ENCODE measurements around the gene MACROD2. TPM values are rescaled to one million over a fixed set of nuclear protein-coding genes. Genes with fewer than 3 reads are reported as not detected.

Gene MACROD2
- total RNA-seq, 2 donors from 2014 or later, result not detected

GRCh38 chr20:14604143-14604542, 608.8 kb downstream of the MACROD2 start:
- no peak for DNase-seq
- ATAC-seq (replicated peaks in 1 of 2), result no peak
- peaks cover 0 to 2% of the 10 kb centered on the region in 2 donors for H3K36me3 Mint-ChIP-seq (ENCODE audit: insufficient read depth in 2 of 2)
- no peak overlapping the region for H3K27ac Mint-ChIP-seq
- peaks cover 12 to 19% of the 10 kb centered on the region in 2 donors for H3K9me3 Mint-ChIP-seq
- no peak overlapping the region for H3K4me3 Mint-ChIP-seq
- no peaks in the 10 kb centered on the region for H3K4me1 Mint-ChIP-seq (ENCODE audit: low read depth)
- H3K27me3 Mint-ChIP-seq (ENCODE audit: low read depth), result no peaks in the 10 kb centered on the region

- peaks cover 13 to 14% of the 10 kb centered on the region in 2 donors for H3K9me3 Mint-ChIP-seq
- ATAC-seq (replicated peaks in 1 of 2), result no peak
- H3K27me3 Mint-ChIP-seq (ENCODE audit: low read depth), result no peaks in the 10 kb centered on the region
- no peaks in the 10 kb centered on the region for H3K4me1 Mint-ChIP-seq (ENCODE audit: low read depth)
- no peak overlapping the region for H3K4me3 Mint-ChIP-seq
- DNase-seq, result no peak
- H3K36me3 Mint-ChIP-seq (ENCODE audit: insufficient read depth in 2 of 2), result peaks cover 0 to 2% of the 10 kb centered on the region in 2 donors
- no peak overlapping the region for H3K27ac Mint-ChIP-seq
These were observed 614.3 kb downstream of the MACROD2 start for GRCh38 chr20:14609328-14610221.

- H3K36me3 Mint-ChIP-seq (ENCODE audit: insufficient read depth in 2 of 2), result peaks cover 0 to 2% of the 10 kb centered on the region in 2 donors
- H3K27me3 Mint-ChIP-seq (ENCODE audit: low read depth), result no peaks in the 10 kb centered on the region
- H3K4me3 Mint-ChIP-seq, result no peak overlapping the region
- ATAC-seq (replicated peaks in 1 of 2), result no peak
- peaks cover 17 to 19% of the 10 kb centered on the region in 2 donors for H3K9me3 Mint-ChIP-seq
- H3K4me1 Mint-ChIP-seq (ENCODE audit: low read depth), result no peaks in the 10 kb centered on the region
- no peak for DNase-seq
- no peak overlapping the region for H3K27ac Mint-ChIP-seq
These were observed 616.2 kb downstream of the MACROD2 start for GRCh38 chr20:14611479-14611878.

- Mint-ChIP-seq H3K9me3 (peaks cover 16 to 23% of the 10 kb centered on the region in 2 donors), H3K36me3 (ENCODE audit: insufficient read depth in 2 of 2) (peaks cover 0 to 2% of the 10 kb centered on the region in 2 donors), H3K27me3 (ENCODE audit: low read depth) (no peaks in the 10 kb centered on the region), H3K4me1 (ENCODE audit: low read depth) (no peaks in the 10 kb centered on the region), H3K4me3 (no peak overlapping the region), H3K27ac (no peak overlapping the region)
- no peak for ATAC-seq (replicated peaks in 1 of 2)
- DNase-seq, result no peak
These were observed 617.1 kb downstream of the MACROD2 start for GRCh38 chr20:14612391-14612790.

- no peak for ATAC-seq (replicated peaks in 1 of 2)
- H3K36me3 Mint-ChIP-seq (ENCODE audit: insufficient read depth in 2 of 2), result no peaks in the 10 kb centered on the region
- no peak overlapping the region for H3K27ac Mint-ChIP-seq
- no peak for DNase-seq
- H3K4me1 Mint-ChIP-seq (ENCODE audit: low read depth), result no peaks in the 10 kb centered on the region
- no peak overlapping the region for H3K4me3 Mint-ChIP-seq
- no peaks in the 10 kb centered on the region for H3K27me3 Mint-ChIP-seq (ENCODE audit: low read depth)
- peaks cover 7 to 14% of the 10 kb centered on the region in 2 donors for H3K9me3 Mint-ChIP-seq
These were observed 620.7 kb downstream of the MACROD2 start for GRCh38 chr20:14616003-14616402.

GRCh38 chr20:14617123-14617522, 621.8 kb downstream of the MACROD2 start:
- no peak for DNase-seq
- Mint-ChIP-seq H3K27ac (no peak overlapping the region), H3K4me3 (no peak overlapping the region), H3K27me3 (ENCODE audit: low read depth) (no peaks in the 10 kb centered on the region), H3K4me1 (ENCODE audit: low read depth) (no peaks in the 10 kb centered on the region), H3K9me3 (peaks cover 7 to 15% of the 10 kb centered on the region in 2 donors), H3K36me3 (ENCODE audit: insufficient read depth in 2 of 2) (no peaks in the 10 kb centered on the region)
- no peak for ATAC-seq (replicated peaks in 1 of 2)

GRCh38 chr20:14619411-14619810, 624.1 kb downstream of the MACROD2 start:
- Mint-ChIP-seq H3K36me3 (ENCODE audit: insufficient read depth in 2 of 2) (no peaks in the 10 kb centered on the region), H3K27me3 (ENCODE audit: low read depth) (no peaks in the 10 kb centered on the region), H3K9me3 (peaks cover 4 to 13% of the 10 kb centered on the region in 2 donors), H3K4me3 (no peak overlapping the region), H3K4me1 (ENCODE audit: low read depth) (no peaks in the 10 kb centered on the region), H3K27ac (no peak overlapping the region)
- ATAC-seq (replicated peaks in 1 of 2), result no peak
- DNase-seq, result no peak

GRCh38 chr20:14622796-14623195, 627.5 kb downstream of the MACROD2 start:
- Mint-ChIP-seq H3K36me3 (ENCODE audit: insufficient read depth in 2 of 2) (no peaks in the 10 kb centered on the region), H3K4me3 (no peak overlapping the region), H3K27me3 (ENCODE audit: low read depth) (no peaks in the 10 kb centered on the region), H3K27ac (no peak overlapping the region), H3K9me3 (peaks cover under 1 to 7% of the 10 kb centered on the region in 2 donors), H3K4me1 (ENCODE audit: low read depth) (no peaks in the 10 kb centered on the region)
- no peak for DNase-seq
- ATAC-seq (replicated peaks in 1 of 2), result no peak

- peaks cover 2 to 3% of the 10 kb centered on the region in 2 donors for H3K9me3 Mint-ChIP-seq
- DNase-seq, result no peak
- no peak for ATAC-seq (replicated peaks in 1 of 2)
- H3K36me3 Mint-ChIP-seq (ENCODE audit: insufficient read depth in 2 of 2), result peaks cover 0 to 2% of the 10 kb centered on the region in 2 donors
- no peak overlapping the region for H3K27ac Mint-ChIP-seq
- no peaks in the 10 kb centered on the region for H3K4me1 Mint-ChIP-seq (ENCODE audit: low read depth)
- H3K27me3 Mint-ChIP-seq (ENCODE audit: low read depth), result no peaks in the 10 kb centered on the region
- no peak overlapping the region for H3K4me3 Mint-ChIP-seq
These were observed 635.7 kb downstream of the MACROD2 start for GRCh38 chr20:14631011-14631410.

- H3K27ac Mint-ChIP-seq, result no peak overlapping the region
- DNase-seq, result no peak
- no peak for ATAC-seq (replicated peaks in 1 of 2)
- H3K4me3 Mint-ChIP-seq, result no peak overlapping the region
- no peaks in the 10 kb centered on the region for H3K27me3 Mint-ChIP-seq (ENCODE audit: low read depth)
- no peaks in the 10 kb centered on the region for H3K4me1 Mint-ChIP-seq (ENCODE audit: low read depth)
- H3K9me3 Mint-ChIP-seq, result peaks cover 3 to 4% of the 10 kb centered on the region in 2 donors
- H3K36me3 Mint-ChIP-seq (ENCODE audit: insufficient read depth in 2 of 2), result peaks cover 0 to 2% of the 10 kb centered on the region in 2 donors
These were observed 637.6 kb downstream of the MACROD2 start for GRCh38 chr20:14632906-14633305.

GRCh38 chr20:14633507-14633906, 638.2 kb downstream of the MACROD2 start:
- Mint-ChIP-seq H3K27ac (no peak overlapping the region), H3K4me1 (ENCODE audit: low read depth) (no peaks in the 10 kb centered on the region), H3K27me3 (ENCODE audit: low read depth) (no peaks in the 10 kb centered on the region), H3K36me3 (ENCODE audit: insufficient read depth in 2 of 2) (peaks cover 0 to 2% of the 10 kb centered on the region in 2 donors), H3K9me3 (peaks cover 2 to 4% of the 10 kb centered on the region in 2 donors), H3K4me3 (no peak overlapping the region)
- no peak for DNase-seq
- no peak for ATAC-seq (replicated peaks in 1 of 2)

GRCh38 chr20:14634665-14635064, 639.3 kb downstream of the MACROD2 start:
- H3K36me3 Mint-ChIP-seq (ENCODE audit: insufficient read depth in 2 of 2), result peaks cover 0 to 2% of the 10 kb centered on the region in 2 donors
- H3K4me3 Mint-ChIP-seq, result no peak overlapping the region
- no peak for DNase-seq
- no peaks in the 10 kb centered on the region for H3K4me1 Mint-ChIP-seq (ENCODE audit: low read depth)
- peaks cover 2 to 4% of the 10 kb centered on the region in 2 donors for H3K9me3 Mint-ChIP-seq
- no peak overlapping the region for H3K27ac Mint-ChIP-seq
- no peaks in the 10 kb centered on the region for H3K27me3 Mint-ChIP-seq (ENCODE audit: low read depth)
- ATAC-seq (replicated peaks in 1 of 2), result no peak

- peaks cover 7 to 10% of the 10 kb centered on the region in 2 donors for H3K9me3 Mint-ChIP-seq
- H3K27ac Mint-ChIP-seq, result no peak overlapping the region
- H3K27me3 Mint-ChIP-seq (ENCODE audit: low read depth), result no peaks in the 10 kb centered on the region
- no peak overlapping the region for H3K4me3 Mint-ChIP-seq
- H3K4me1 Mint-ChIP-seq (ENCODE audit: low read depth), result no peaks in the 10 kb centered on the region
- DNase-seq, result no peak
- H3K36me3 Mint-ChIP-seq (ENCODE audit: insufficient read depth in 2 of 2), result peaks cover 0 to 2% of the 10 kb centered on the region in 2 donors
- ATAC-seq (replicated peaks in 1 of 2), result no peak
These were observed 642.1 kb downstream of the MACROD2 start for GRCh38 chr20:14637441-14637840.

All from activated T-cell treated with anti-CD3 and anti-CD28 coated beads, Interleukin-2, amount 50 U/mL, for 72 hours (primary cell).